HG03571 (cell line): ENCODE measurements around the gene ATP6V0D1.

Experiments
- ATAC-seq: cut with Tn5 transposase; IDR thresholded peaks from one replicate; pipeline ENCODE4 v1.9.1; 2021; ENCODE audit not compliant: unreplicated experiment

ATP6V0D1 gene

GRCh38 chr16:67445913-67446907 lies 34.7 kb downstream of the ATP6V0D1 start:
- no peak for ATAC-seq

- ATAC-seq, result no peak
These were observed 35.5 kb downstream of the ATP6V0D1 start for GRCh38 chr16:67445441-67445912.

GRCh38 chr16:67445126-67445426 lies 35.9 kb downstream of the ATP6V0D1 start:
- ATAC-seq, result no peak

- ATAC-seq, result no peak
These were observed 36.5 kb downstream of the ATP6V0D1 start for GRCh38 chr16:67444259-67445125.

- ATAC-seq, result no peak
These were observed 37.7 kb downstream of the ATP6V0D1 start for GRCh38 chr16:67443265-67443664.

GRCh38 chr16:67442581-67443255 lies 38.2 kb downstream of the ATP6V0D1 start:
- no peak for ATAC-seq

- no peak for ATAC-seq
These were observed 39.0 kb downstream of the ATP6V0D1 start for GRCh38 chr16:67441907-67442306.

- ATAC-seq, result no peak
These were observed 39.6 kb downstream of the ATP6V0D1 start for GRCh38 chr16:67441271-67441753.

- ATAC-seq, result no peak
These were observed 42.0 kb downstream of the ATP6V0D1 start for GRCh38 chr16:67438824-67439393.

GRCh38 chr16:67438098-67438791 lies 42.7 kb downstream of the ATP6V0D1 start:
- ATAC-seq, result no peak

GRCh38 chr16:67437513-67437912 lies 43.4 kb downstream of the ATP6V0D1 start:
- ATAC-seq, result no peak

GRCh38 chr16:67436640-67437193 lies 44.2 kb downstream of the ATP6V0D1 start:
- ATAC-seq, result no peak

GRCh38 chr16:67435758-67436164 lies 45.2 kb downstream of the ATP6V0D1 start:
- no peak for ATAC-seq

GRCh38 chr16:67433131-67433719 lies 47.7 kb downstream of the ATP6V0D1 start:
- no peak for ATAC-seq

GRCh38 chr16:67432506-67432890 lies 48.5 kb downstream of the ATP6V0D1 start:
- ATAC-seq, result no peak

- no peak for ATAC-seq
These were observed 49.0 kb downstream of the ATP6V0D1 start for GRCh38 chr16:67431775-67432505.

- ATAC-seq, result no peak
These were observed 49.8 kb downstream of the ATP6V0D1 start, which contains the start of gene HSD11B2 for GRCh38 chr16:67430977-67431774. HSD11B2 (plus strand) TSS chr16:67431121; CDS start chr16:67431249, 128 bp downstream.

- ATAC-seq, result no peak
These were observed 50.4 kb downstream of the ATP6V0D1 start for GRCh38 chr16:67430504-67430976.
